Measurements from ENCODE around the gene RDM1.

- TF ChIP-seq CTCF (IDR thresholded peaks at IDR 0.05) (no peak), POLR2A (IDR thresholded peaks at IDR 0.05) (no peak)
Measured at GRCh38 chr17:35927714-35928113, 2.9 kb downstream of the RDM1 start.

Measured in breast epithelium (tissue), 3 donors.